Measurements from ENCODE around the gene ZFAND4.

GRCh38 chr10:45602836-45603235, 69.7 kb downstream of the ZFAND4 start:
- TF ChIP-seq CTCF (conservative IDR thresholded peaks at IDR 0.05 in 1 of 2, IDR thresholded peaks at IDR 0.05 in 1 of 2; ENCODE audit: low read depth in 1 of 2, low read length in 2 of 2) (no peak), EZH2 (IDR thresholded peaks at IDR 0.05; ENCODE audit: low read length, missing control alignments) (no peak)

Data from fibroblast of lung (primary cell).